Measurements from ENCODE around the gene SAXO2.

- TF ChIP-seq CTCF (IDR thresholded peaks at IDR 0.05) (no peak), POLR2A (IDR thresholded peaks at IDR 0.05) (no peak)
Observed at GRCh38 chr15:82314769-82315518, 52.3 kb downstream of the SAXO2 start.

Measured in heart left ventricle (tissue), 13 donors.